CD14-positive monocyte (primary cell): ENCODE data around the gene HPSE2. TPM values are rescaled to one million over a fixed set of nuclear protein-coding genes. Genes with fewer than 3 reads are reported as not detected.

ENCODE experiments used
- DNase-seq, 3 donors: peaks; one replicate each; pipeline ENCODE4 v3.0.0-alpha.2; 2011 to 2022
- H2AFZ ChIP-seq: 2 replicates; pipeline ENCODE4 v1.6.0; 2012; ENCODE audit warnings: mild to moderate bottlenecking, low read depth, low read length, inconsistent platforms; ENCODE audit not compliant: insufficient read depth, poor library complexity, severe bottlenecking
- H3K27ac ChIP-seq, 2 donors: 1 replicate in 1 of 2; 2 replicates in 1 of 2; pipeline ENCODE4 v1.5.1; 2012 to 2013; ENCODE audit warnings: low read length in 2 of 2, control low read depth in 1 of 2, inconsistent platforms in 1 of 2, low read depth in 1 of 2, mild to moderate bottlenecking in 1 of 2
- H3K27me3 ChIP-seq, 2 donors: one replicate each; pipeline versions ENCODE4 v1.6.0 to v1.6.1; 2011 to 2013; ENCODE audit warnings: low read length in 2 of 2; ENCODE audit not compliant: control insufficient read depth in 2 of 2, insufficient read depth in 2 of 2
- H3K36me3 ChIP-seq, 2 donors: replicated peaks in 1 of 2; 1 replicate in 1 of 2; 2 replicates in 1 of 2; pipeline versions ENCODE4 v1.5.1 to v1.6.1; 2012 to 2013; ENCODE audit warnings: low read length in 2 of 2, control low read depth in 1 of 2, inconsistent platforms in 1 of 2, mild to moderate bottlenecking in 1 of 2; ENCODE audit not compliant: insufficient read depth in 2 of 2, control insufficient read depth in 1 of 2
- H3K4me1 ChIP-seq, 2 donors: 1 replicate in 1 of 2; 2 replicates in 1 of 2; pipeline versions ENCODE4 v1.5.1 to v1.6.1; 2012 to 2013; ENCODE audit warnings: low read length in 2 of 2, control low read depth in 1 of 2, inconsistent platforms in 1 of 2, mild to moderate bottlenecking in 1 of 2, moderate library complexity in 1 of 2; ENCODE audit not compliant: insufficient read depth in 2 of 2, control insufficient read depth in 1 of 2
- H3K4me2 ChIP-seq: replicated peaks from 2 replicates; pipeline ENCODE3; 2012; ENCODE audit warnings: low read length, moderate library complexity, mild to moderate bottlenecking; ENCODE audit not compliant: poor library complexity, severe bottlenecking; ENCODE audit errors: extremely low read depth
- H3K4me3 ChIP-seq, 3 experiments: fragments of 200-600 bp in 1 of 3; sonication (generic) in 1 of 3; replicated peaks in 1 of 3; 1 replicate in 2 of 3; 2 replicates in 1 of 3; pipeline ENCODE4 v1.5.1; 2011 to 2013; ENCODE audit warnings: low read length in 3 of 3, mild to moderate bottlenecking in 3 of 3, control low read depth in 2 of 3, low read depth in 2 of 3, inconsistent platforms in 1 of 3, moderate library complexity in 1 of 3
- H3K79me2 ChIP-seq: 2 replicates; pipeline ENCODE4 v1.6.0; 2012; ENCODE audit warnings: mild to moderate bottlenecking, control low read depth, inconsistent platforms, low read length, moderate library complexity; ENCODE audit not compliant: insufficient read depth
- H3K9ac ChIP-seq: 2 replicates; pipeline ENCODE4 v1.6.0; 2017; ENCODE audit warnings: low read length, mild to moderate bottlenecking; ENCODE audit not compliant: insufficient read depth, poor library complexity, severe bottlenecking
- H3K9me3 ChIP-seq, 2 donors: replicated peaks in 1 of 2; 1 replicate in 1 of 2; 2 replicates in 1 of 2; pipeline versions ENCODE4 v1.5.1 to v1.6.1; 2012 to 2013; ENCODE audit warnings: low read length in 2 of 2, control low read depth in 1 of 2; ENCODE audit not compliant: control insufficient read depth in 1 of 2, insufficient read depth in 1 of 2
- H4K20me1 ChIP-seq: 2 replicates; pipeline ENCODE4 v1.6.0; 2012; ENCODE audit warnings: mild to moderate bottlenecking, low read length, control low read depth, moderate library complexity; ENCODE audit not compliant: insufficient read depth
- H3K27ac Mint-ChIP-seq, 7 donors: one replicate each; pipeline ENCODE4 v1.8.0; 2020; ENCODE audit warnings: mild to moderate bottlenecking in 7 of 7, mixed read lengths in 7 of 7, moderate library complexity in 6 of 7, inconsistent platforms in 2 of 7
- H3K27me3 Mint-ChIP-seq, 3 donors: one replicate each; pipeline ENCODE4 v1.8.0; 2021 to 2022; ENCODE audit warnings: low read depth in 3 of 3, mild to moderate bottlenecking in 3 of 3, mixed read lengths in 3 of 3, moderate library complexity in 3 of 3, inconsistent platforms in 1 of 3
- H3K36me3 Mint-ChIP-seq, 2 donors: one replicate each; pipeline ENCODE4 v1.8.0; 2020; ENCODE audit warnings: mixed read lengths in 2 of 2, inconsistent platforms in 1 of 2, mild to moderate bottlenecking in 1 of 2
- H3K4me1 Mint-ChIP-seq: one replicate; pipeline ENCODE4 v1.8.0; 2020; ENCODE audit warnings: mild to moderate bottlenecking, mixed read lengths
- H3K4me3 Mint-ChIP-seq, 2 donors: one replicate each; pipeline ENCODE4 v1.8.0; 2020; ENCODE audit warnings: mild to moderate bottlenecking in 2 of 2, mixed read lengths in 2 of 2, moderate library complexity in 1 of 2
- H3K9me3 Mint-ChIP-seq, 7 donors: one replicate each; pipeline ENCODE4 v1.8.0; 2020 to 2022; ENCODE audit warnings: mixed read lengths in 7 of 7, mild to moderate bottlenecking in 6 of 7, moderate library complexity in 6 of 7, inconsistent platforms in 2 of 7
- WGBS: methylation state at CpG from one replicate; pipeline ENCODE4 v1.1.5; 2013; ENCODE audit warnings: missing lambda C conversion rate; ENCODE audit not compliant: insufficient coverage; 5-methylcytosine and 5-hydroxymethylcytosine counted together
- intact Hi-C, 2 donors: fragments of 100-400 bp; cut with micrococcal nuclease; formaldehyde crosslinking; loops; one replicate each; pipeline versions ENCODE4 v1.15.0 to v1.15.1; 2023
- polyA plus RNA-seq, 3 donors: library from polyadenylated mRNA; depleted of rRNA in 1 of 3; unstranded in 2 of 3; stranded (reverse) in 1 of 3; fragments of 300-500 nt in 2 of 3; fragments of >200 nt in 1 of 3; fragmentation: Illumina TruSeq in 2 of 3; gene quantifications; 1 replicate in 2 of 3; 2 replicates in 1 of 3; pipeline ENCODE4 v1.2.3, GENCODE V29; 2012 to 2021
- TF ChIP-seq, protein P1 (sequence below): fragments of 200-600 bp; IDR thresholded peaks from one replicate; pipeline ENCODE4 v1.8.0; 2022; ENCODE audit warnings: antibody characterized with exemption, mild to moderate bottlenecking

The HPSE2 gene
- polyA plus RNA-seq, 3 donors: not detected

DNA sequence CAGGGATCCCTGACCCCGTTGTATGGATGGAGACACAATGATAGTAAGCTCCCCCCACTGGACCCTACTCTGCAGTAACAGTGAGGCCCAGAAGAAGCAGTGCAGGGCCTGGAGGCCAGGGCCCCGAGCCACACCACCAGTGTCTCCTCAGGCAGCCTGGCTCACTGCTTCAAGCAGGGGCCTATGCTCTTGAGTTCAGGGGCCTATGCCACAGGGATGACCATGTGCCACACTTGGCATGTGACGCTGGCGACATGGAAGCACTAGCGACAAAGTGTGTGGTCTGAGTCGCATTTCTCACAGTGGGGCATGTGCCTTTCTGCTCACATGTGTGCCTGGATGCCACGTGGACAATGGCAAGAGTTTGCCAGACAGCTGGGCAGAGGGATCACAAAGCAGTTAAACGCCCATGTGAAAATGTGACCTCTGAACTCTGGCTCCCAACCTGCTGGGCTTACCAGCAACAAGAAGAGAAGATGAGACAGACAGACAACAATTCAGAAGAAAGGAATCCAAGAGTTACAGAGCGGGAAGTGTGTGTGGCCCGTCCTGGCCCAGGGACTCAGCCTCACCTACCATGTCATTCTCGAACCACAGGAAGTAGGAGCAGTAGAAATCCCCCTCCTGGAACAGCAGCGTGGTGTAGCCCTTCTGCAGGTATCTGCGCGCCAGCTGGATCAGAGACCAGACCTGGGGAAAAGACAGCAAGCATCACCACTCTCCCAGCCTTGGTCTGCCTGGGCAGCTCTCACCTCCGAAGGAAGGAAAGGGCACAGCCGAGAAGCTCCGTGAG is 816.0 kb downstream of the HPSE2 start:
- no peak for DNase-seq
- H3K4me3 Mint-ChIP-seq: no peak overlapping the region
- Histone ChIP-seq H3K4me1 (peaks cover 7 to 10% of the 10 kb centered on the region in 2 donors), H3K27me3 (no peaks in the 10 kb centered on the region), H3K9ac (no peak overlapping the region), H2AFZ (no peak overlapping the region), H3K27ac (no peak overlapping the region), H3K36me3 (peaks cover 79 to 84% of the 10 kb centered on the region in 2 donors), H3K4me2 (no peak overlapping the region), H3K9me3 (no peaks in the 10 kb centered on the region), H4K20me1 (no peaks in the 10 kb centered on the region), H3K4me3 (no peak overlapping the region), H3K79me2 (no peaks in the 10 kb centered on the region)
- no peaks in the 10 kb centered on the region for H3K9me3 Mint-ChIP-seq
- peaks cover 12% of the 10 kb centered on the region for H3K4me1 Mint-ChIP-seq
- intact Hi-C loops: no loop called here
- H3K27ac Mint-ChIP-seq: peak overlapping the region in 2 of 7 donors; percentile 6 to 46
- peaks cover 0 to 2% (median 1%) of the 10 kb centered on the region in 3 donors for H3K27me3 Mint-ChIP-seq
- TF ChIP-seq, protein P1, sequence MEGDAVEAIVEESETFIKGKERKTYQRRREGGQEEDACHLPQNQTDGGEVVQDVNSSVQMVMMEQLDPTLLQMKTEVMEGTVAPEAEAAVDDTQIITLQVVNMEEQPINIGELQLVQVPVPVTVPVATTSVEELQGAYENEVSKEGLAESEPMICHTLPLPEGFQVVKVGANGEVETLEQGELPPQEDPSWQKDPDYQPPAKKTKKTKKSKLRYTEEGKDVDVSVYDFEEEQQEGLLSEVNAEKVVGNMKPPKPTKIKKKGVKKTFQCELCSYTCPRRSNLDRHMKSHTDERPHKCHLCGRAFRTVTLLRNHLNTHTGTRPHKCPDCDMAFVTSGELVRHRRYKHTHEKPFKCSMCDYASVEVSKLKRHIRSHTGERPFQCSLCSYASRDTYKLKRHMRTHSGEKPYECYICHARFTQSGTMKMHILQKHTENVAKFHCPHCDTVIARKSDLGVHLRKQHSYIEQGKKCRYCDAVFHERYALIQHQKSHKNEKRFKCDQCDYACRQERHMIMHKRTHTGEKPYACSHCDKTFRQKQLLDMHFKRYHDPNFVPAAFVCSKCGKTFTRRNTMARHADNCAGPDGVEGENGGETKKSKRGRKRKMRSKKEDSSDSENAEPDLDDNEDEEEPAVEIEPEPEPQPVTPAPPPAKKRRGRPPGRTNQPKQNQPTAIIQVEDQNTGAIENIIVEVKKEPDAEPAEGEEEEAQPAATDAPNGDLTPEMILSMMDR: no peak
- H3K36me3 Mint-ChIP-seq: peaks cover 65 to 91% of the 10 kb centered on the region in 2 donors
- WGBS: 99% methylated on average over 12 of the region's 17 CpGs

DNA sequence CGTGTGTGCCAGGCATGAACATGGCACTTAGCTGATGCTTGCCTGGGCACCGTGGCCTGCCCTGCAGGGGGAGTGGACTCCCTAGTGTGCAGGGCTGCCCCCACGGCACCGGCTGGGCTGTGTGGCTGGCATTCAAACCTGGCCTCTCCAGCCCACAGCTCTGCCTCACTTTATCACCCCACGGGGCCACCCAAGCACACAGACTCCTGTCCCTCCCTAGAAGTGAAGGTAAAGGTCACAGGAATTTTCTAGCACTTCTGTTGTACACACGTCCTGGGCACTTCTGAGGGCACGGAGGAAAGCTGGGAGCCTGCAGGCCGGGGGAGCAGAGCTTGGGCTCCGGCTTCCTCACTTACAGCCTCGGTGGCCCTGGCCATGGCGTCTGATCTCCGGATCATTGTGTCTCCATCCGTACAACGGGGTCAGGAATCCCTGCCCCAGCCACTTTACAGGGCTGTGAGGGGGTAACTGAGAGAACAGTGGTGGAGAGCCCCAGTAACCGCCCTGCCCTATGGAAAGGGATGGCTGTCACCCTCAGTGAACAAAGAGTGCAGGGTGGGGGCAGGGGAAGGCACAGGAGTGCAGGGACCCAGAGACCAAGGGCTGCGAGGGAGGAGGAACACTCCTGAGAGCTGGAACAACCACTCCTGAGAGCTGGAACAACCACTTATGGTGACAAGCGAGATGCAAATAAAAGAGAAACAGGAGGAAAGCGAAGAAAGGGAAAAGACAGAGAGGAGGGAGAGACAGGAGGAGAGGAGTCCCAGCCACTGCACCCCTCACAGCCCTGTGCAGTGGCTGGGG is 816.8 kb downstream of the HPSE2 start:
- intact Hi-C loops: no loop called here
- no peaks in the 10 kb centered on the region for H3K79me2 ChIP-seq
- no peaks in the 10 kb centered on the region for H3K9me3 Mint-ChIP-seq
- peak overlapping the region in 3 of 7 donors; percentile 21 to 77 (median 32) for H3K27ac Mint-ChIP-seq
- H3K4me3 ChIP-seq: no peak overlapping the region
- peaks cover 0 to 2% (median 1%) of the 10 kb centered on the region in 3 donors for H3K27me3 Mint-ChIP-seq
- no peaks in the 10 kb centered on the region for H3K27me3 ChIP-seq
- H3K9me3 ChIP-seq: no peaks in the 10 kb centered on the region
- TF ChIP-seq, protein P1: no peak
- no peak overlapping the region for H3K27ac ChIP-seq
- DNase-seq: no peak
- no peak overlapping the region for H3K4me2 ChIP-seq
- no peak overlapping the region for H3K9ac ChIP-seq
- peaks cover 12 to 16% of the 10 kb centered on the region in 2 donors for H3K4me1 ChIP-seq
- H2AFZ ChIP-seq: no peak overlapping the region
- H3K36me3 ChIP-seq: peaks cover 71 to 76% of the 10 kb centered on the region in 2 donors
- WGBS: 99% methylated on average over 12 of the region's 18 CpGs
- no peak overlapping the region for H3K4me3 Mint-ChIP-seq
- peaks cover 19% of the 10 kb centered on the region for H3K4me1 Mint-ChIP-seq
- peaks cover 60 to 83% of the 10 kb centered on the region in 2 donors for H3K36me3 Mint-ChIP-seq
- no peaks in the 10 kb centered on the region for H4K20me1 ChIP-seq
